Astrocyte (in vitro differentiated cells and primary cell): ENCODE results near the gene GGT5. TPM values are rescaled to one million over a fixed set of nuclear protein-coding genes. Genes with fewer than 3 reads are reported as not detected.
A peak's percentile ranks its signal among the peaks of the same experiment; 100 is the strongest.

Source experiments
- DNase-seq: peaks from one replicate; pipeline ENCODE4 v3.0.0-alpha.2; 2010; ENCODE audit warnings: low read depth
- FAIRE-seq: peaks from 2 replicates; lab custom pipeline; 2011; peaks lifted over from hg19 to GRCh38; lab: Jason Lieb, UNC
- H2AFZ ChIP-seq: 2 replicates; pipeline ENCODE4 v1.6.0; 2012; ENCODE audit warnings: low read depth, low read length, inconsistent platforms
- H3K27ac ChIP-seq: 2 replicates; pipeline ENCODE4 v1.5.1; 2011; ENCODE audit warnings: low read depth, low read length, inconsistent platforms
- H3K27me3 ChIP-seq: 2 replicates; pipeline ENCODE4 v1.6.0; 2011; ENCODE audit warnings: low read length, inconsistent platforms; ENCODE audit not compliant: insufficient read depth
- H3K36me3 ChIP-seq: 2 replicates; pipeline ENCODE4 v1.5.1; 2011; ENCODE audit warnings: low read length, inconsistent platforms; ENCODE audit not compliant: insufficient read depth
- H3K4me1 ChIP-seq: 2 replicates; pipeline ENCODE4 v1.5.1; 2011; ENCODE audit warnings: low read length, inconsistent platforms; ENCODE audit not compliant: insufficient read depth
- H3K4me2 ChIP-seq: 2 replicates; pipeline ENCODE4 v1.6.0; 2012; ENCODE audit warnings: low read length, inconsistent platforms
- H3K4me3 ChIP-seq: 2 replicates; pipeline ENCODE4 v1.5.1; 2011; ENCODE audit warnings: low read depth, mild to moderate bottlenecking, low read length, inconsistent platforms; ENCODE audit not compliant: insufficient read depth
- H3K79me2 ChIP-seq: 2 replicates; pipeline ENCODE4 v1.6.0; 2012; ENCODE audit warnings: mild to moderate bottlenecking, low read length, inconsistent platforms; ENCODE audit not compliant: insufficient read depth
- H3K9ac ChIP-seq: 2 replicates; pipeline ENCODE4 v1.6.0; 2012; ENCODE audit warnings: mild to moderate bottlenecking, low read length, inconsistent platforms
- H3K9me3 ChIP-seq: 2 replicates; pipeline ENCODE4 v1.5.1; 2012; ENCODE audit warnings: low read depth, mild to moderate bottlenecking, low read length, inconsistent platforms; ENCODE audit not compliant: insufficient read depth
- H4K20me1 ChIP-seq: 2 replicates; pipeline ENCODE4 v1.6.0; 2012; ENCODE audit warnings: low read length, inconsistent platforms; ENCODE audit not compliant: insufficient read depth
- H3K27ac Mint-ChIP-seq: one replicate; pipeline ENCODE4 v1.8.0; 2021; ENCODE audit warnings: mild to moderate bottlenecking, mixed read lengths; ENCODE audit not compliant: unreplicated experiment
- H3K27me3 Mint-ChIP-seq: one replicate; pipeline ENCODE4 v1.8.0; 2021; ENCODE audit warnings: low read depth, mixed read lengths; ENCODE audit not compliant: unreplicated experiment
- H3K36me3 Mint-ChIP-seq: one replicate; pipeline ENCODE4 v1.8.0; 2021; ENCODE audit warnings: low read depth, mixed read lengths; ENCODE audit not compliant: unreplicated experiment
- H3K4me1 Mint-ChIP-seq: one replicate; pipeline ENCODE4 v1.8.0; 2021; ENCODE audit warnings: low read depth, mixed read lengths; ENCODE audit not compliant: unreplicated experiment
- H3K4me3 Mint-ChIP-seq: one replicate; pipeline ENCODE4 v1.8.0; 2021; ENCODE audit warnings: mild to moderate bottlenecking, moderate library complexity, mixed read lengths; ENCODE audit not compliant: unreplicated experiment
- H3K9me3 Mint-ChIP-seq: one replicate; pipeline ENCODE4 v1.8.0; 2021; ENCODE audit warnings: mild to moderate bottlenecking, mixed read lengths; ENCODE audit not compliant: unreplicated experiment
- EZH2 ChIP-seq: IDR thresholded peaks from 2 replicates; pipeline ENCODE4 v1.6.1; 2012; ENCODE audit warnings: mild to moderate bottlenecking, low read length, inconsistent platforms; ENCODE audit not compliant: insufficient read depth
- total RNA-seq: library from RNA; stranded (reverse); gene quantifications from 2 replicates; pipeline ENCODE4 v1.2.1, GENCODE V29; 2021
- TF ChIP-seq, protein P1 (sequence below): IDR thresholded peaks from 2 replicates; pipeline ENCODE4 v1.5.1; 2011; ENCODE audit warnings: low read depth, mild to moderate bottlenecking, inconsistent platforms, low read length, moderate library complexity; ENCODE audit not compliant: insufficient read depth

Gene GGT5
- total RNA-seq, 1 donor from 2014 or later, result 0.64 TPM

DNA sequence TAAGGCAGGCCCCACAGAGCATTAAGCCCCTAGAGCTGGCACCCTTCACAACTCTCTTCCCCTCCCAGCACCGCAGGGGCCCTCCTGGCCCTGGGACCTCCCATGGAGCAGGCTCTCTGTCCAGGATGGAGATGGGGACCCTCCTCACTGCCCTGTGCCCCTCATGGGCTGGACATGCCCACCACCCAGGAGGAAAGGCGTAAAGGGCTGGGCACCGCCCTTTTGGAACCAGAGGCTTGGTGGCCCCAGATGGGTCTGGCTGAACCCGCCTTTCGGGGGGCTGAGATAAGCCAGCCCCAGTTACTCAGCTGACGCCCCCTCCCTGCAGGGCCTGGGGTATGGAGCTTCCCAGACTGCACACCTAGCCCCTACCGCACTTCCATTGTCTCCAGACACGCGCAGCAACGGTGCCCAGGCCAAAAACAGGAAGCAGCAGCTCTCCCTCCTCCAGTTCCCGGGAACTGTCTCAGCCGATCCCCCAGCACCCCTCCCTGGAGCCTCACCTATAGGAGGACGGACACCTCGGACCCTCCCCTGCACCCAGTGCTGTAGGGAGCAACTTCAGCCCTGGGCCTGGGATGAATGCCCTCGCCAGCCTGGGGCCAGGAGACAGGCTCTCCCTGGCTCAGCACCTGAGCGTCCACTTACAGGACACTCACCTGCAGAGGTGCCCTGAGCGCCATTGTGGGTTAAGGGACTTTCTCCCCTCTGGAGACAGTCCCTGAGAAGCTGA is 65.2 kb downstream of the GGT5 start:
- FAIRE-seq, result no peak
- H3K27ac Mint-ChIP-seq, result no peak overlapping the region

DNA sequence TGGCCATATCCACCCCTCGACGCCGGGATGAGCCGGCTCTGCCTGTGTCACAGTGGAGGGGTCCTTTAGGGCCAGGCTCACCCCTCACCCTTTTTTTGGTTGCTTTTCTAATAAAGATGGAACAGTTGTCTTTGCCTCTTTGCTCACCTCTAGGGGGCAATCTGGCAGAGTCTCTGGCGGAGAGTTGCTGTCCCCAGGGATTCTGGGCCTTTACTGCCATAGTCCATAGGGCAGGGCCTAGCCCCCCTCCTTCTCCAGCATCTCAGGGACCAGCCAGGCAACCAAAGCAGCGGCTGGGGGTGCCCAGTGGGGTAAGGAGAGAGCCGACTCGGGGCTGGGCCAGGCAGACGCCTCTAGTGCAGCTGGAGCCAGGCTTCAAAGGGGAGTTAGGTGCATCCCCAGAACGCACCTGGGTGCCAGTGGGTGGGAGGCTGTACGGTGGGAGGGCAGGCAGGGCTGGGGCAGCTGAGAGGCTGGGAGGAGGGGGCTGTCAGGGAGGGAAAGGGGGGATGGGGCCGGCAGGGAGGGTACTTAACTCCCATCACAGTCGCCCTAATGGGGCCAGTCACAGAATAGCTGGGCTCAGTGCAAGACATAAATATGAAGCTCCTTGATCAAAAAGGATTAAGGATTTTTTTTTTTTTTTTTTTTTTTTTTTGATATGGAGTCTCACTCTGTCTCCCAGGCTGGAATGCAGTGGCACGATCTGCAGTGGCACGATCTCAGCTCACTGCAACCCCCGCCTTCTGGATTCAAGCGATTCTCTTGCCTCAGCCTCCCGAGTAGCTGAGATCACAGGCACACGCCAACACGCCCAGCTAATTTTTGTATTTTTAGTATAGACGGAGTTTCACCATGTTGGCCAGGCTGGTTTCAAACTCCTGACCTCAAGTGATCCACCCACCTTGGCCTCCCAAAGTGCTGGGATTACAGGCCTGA is 66.1 kb downstream of the GGT5 start:
- H3K79me2 ChIP-seq, result no peaks in the 10 kb centered on the region
- Mint-ChIP-seq H3K9me3 (no peaks in the 10 kb centered on the region), H3K27ac (no peak overlapping the region), H3K36me3 (no peaks in the 10 kb centered on the region), H3K4me1 (no peaks in the 10 kb centered on the region), H3K4me3 (no peak overlapping the region), H3K27me3 (no peaks in the 10 kb centered on the region)
- H3K9ac ChIP-seq, result no peak overlapping the region
- H3K4me3 ChIP-seq, result no peak overlapping the region
- no peak overlapping the region for H2AFZ ChIP-seq
- no peaks in the 10 kb centered on the region for H3K4me1 ChIP-seq
- no peak for DNase-seq
- H3K27ac ChIP-seq, result no peak overlapping the region
- H3K27me3 ChIP-seq, result no peaks in the 10 kb centered on the region
- FAIRE-seq, result no peak
- no peaks in the 10 kb centered on the region for H3K9me3 ChIP-seq
- H4K20me1 ChIP-seq, result peaks cover 8% of the 10 kb centered on the region
- TF ChIP-seq, protein P1, sequence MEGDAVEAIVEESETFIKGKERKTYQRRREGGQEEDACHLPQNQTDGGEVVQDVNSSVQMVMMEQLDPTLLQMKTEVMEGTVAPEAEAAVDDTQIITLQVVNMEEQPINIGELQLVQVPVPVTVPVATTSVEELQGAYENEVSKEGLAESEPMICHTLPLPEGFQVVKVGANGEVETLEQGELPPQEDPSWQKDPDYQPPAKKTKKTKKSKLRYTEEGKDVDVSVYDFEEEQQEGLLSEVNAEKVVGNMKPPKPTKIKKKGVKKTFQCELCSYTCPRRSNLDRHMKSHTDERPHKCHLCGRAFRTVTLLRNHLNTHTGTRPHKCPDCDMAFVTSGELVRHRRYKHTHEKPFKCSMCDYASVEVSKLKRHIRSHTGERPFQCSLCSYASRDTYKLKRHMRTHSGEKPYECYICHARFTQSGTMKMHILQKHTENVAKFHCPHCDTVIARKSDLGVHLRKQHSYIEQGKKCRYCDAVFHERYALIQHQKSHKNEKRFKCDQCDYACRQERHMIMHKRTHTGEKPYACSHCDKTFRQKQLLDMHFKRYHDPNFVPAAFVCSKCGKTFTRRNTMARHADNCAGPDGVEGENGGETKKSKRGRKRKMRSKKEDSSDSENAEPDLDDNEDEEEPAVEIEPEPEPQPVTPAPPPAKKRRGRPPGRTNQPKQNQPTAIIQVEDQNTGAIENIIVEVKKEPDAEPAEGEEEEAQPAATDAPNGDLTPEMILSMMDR, result peak; percentile 29
- no peak for TF ChIP-seq EZH2
- H3K36me3 ChIP-seq, result no peaks in the 10 kb centered on the region
- H3K4me2 ChIP-seq, result no peak overlapping the region

More for the DNA sequence above, 65.2 kb downstream of the GGT5 start:
- Histone ChIP-seq H3K36me3 (no peaks in the 10 kb centered on the region), H3K27ac (no peak overlapping the region), H3K27me3 (no peaks in the 10 kb centered on the region), H3K79me2 (no peaks in the 10 kb centered on the region), H4K20me1 (peaks cover 7% of the 10 kb centered on the region), H3K4me3 (no peak overlapping the region), H3K4me1 (no peaks in the 10 kb centered on the region), H3K4me2 (no peak overlapping the region), H3K9ac (no peak overlapping the region), H2AFZ (no peak overlapping the region), H3K9me3 (no peaks in the 10 kb centered on the region)
- Mint-ChIP-seq H3K4me1 (no peaks in the 10 kb centered on the region), H3K27me3 (no peaks in the 10 kb centered on the region), H3K36me3 (no peaks in the 10 kb centered on the region), H3K9me3 (no peaks in the 10 kb centered on the region), H3K4me3 (no peak overlapping the region)
- TF ChIP-seq, protein P1, result no peak
- no peak for TF ChIP-seq EZH2
- DNase-seq, result no peak
